ENCODE measurements around the gene DLG1. TPM values are rescaled to one million over a fixed set of nuclear protein-coding genes. Genes with fewer than 3 reads are reported as not detected.
A peak's percentile ranks its signal among the peaks of the same experiment; 100 is the strongest.

Gene DLG1
- total and polyA plus RNA-seq, 2 of the 4 experiments (the other 2 are of a cell fraction), result 21.2 to 57.7 TPM

GRCh38 chr3:197296545-197296944 lies 1.9 kb downstream of the DLG1 start:
- Histone ChIP-seq H3K9me1 (ENCODE audit: insufficient read depth, low read length) (no peaks in the 10 kb centered on the region), H2AFZ (replicated peaks; ENCODE audit: low read length, poor library complexity) (no peak overlapping the region), H3K23ac (ENCODE audit: low read depth, low read length) (peak overlapping the region; percentile 98; the same call in 1 of the 2 replicates), H3K9me3 (ENCODE audit: control insufficient read depth, insufficient read depth, low read length) (no peaks in the 10 kb centered on the region), H3K4me1 (ENCODE audit: control insufficient read depth, insufficient read depth, low read length) (peaks cover 7% of the 10 kb centered on the region), H3K4me3 (ENCODE audit: insufficient read depth, low read depth, low read length) (peak overlapping the region; percentile 98; the same call in 1 of the 2 replicates), H3K27ac (ENCODE audit: insufficient read depth, low read length) (no peak overlapping the region), H4K91ac (ENCODE audit: insufficient read depth, low read depth, low read length) (no peak overlapping the region), H2BK5ac (ENCODE audit: low read depth, low read length, poor library complexity, severe bottlenecking) (no peak overlapping the region), H3K9ac (ENCODE audit: low read depth, low read length) (peak overlapping the region; percentile 95), H3K4ac (ENCODE audit: low read depth, low read length) (no peak overlapping the region), H3K18ac (ENCODE audit: low read depth, low read length) (no peak overlapping the region), H3K27me3 (ENCODE audit: control insufficient read depth, insufficient read depth, low read length) (no peaks in the 10 kb centered on the region), H4K20me1 (ENCODE audit: insufficient read depth, low read length) (peaks cover 15% of the 10 kb centered on the region; the same call in 1 of the 2 replicates), H2AK5ac (ENCODE audit: low read depth, low read length) (no peak overlapping the region), H3K36me3 (ENCODE audit: control insufficient read depth, insufficient read depth, low read length) (peaks cover 5% of the 10 kb centered on the region), H2AK9ac (replicated peaks; ENCODE audit: low read depth, low read length, poor library complexity) (no peak overlapping the region), H2BK20ac (ENCODE audit: low read depth, low read length) (no peak overlapping the region), H3K79me1 (ENCODE audit: low read depth in 1 of 2, low read length in 2 of 2) (peaks cover 13 to 39% of the 10 kb centered on the region in 2 experiments), H2BK120ac (ENCODE audit: low read depth, low read length) (no peak overlapping the region), H4K5ac (ENCODE audit: low read depth, low read length) (no peak overlapping the region), H4K8ac (ENCODE audit: low read depth in 2 of 2, low read length in 2 of 2) (no peak overlapping the region), H2BK15ac (ENCODE audit: low read depth, low read length) (no peak overlapping the region), H3K56ac (ENCODE audit: extremely low read depth, insufficient read depth, low read length) (no peak overlapping the region), H3K14ac (replicated peaks; ENCODE audit: low read depth, low read length) (no peak overlapping the region), H3K4me2 (ENCODE audit: low read depth, low read length) (peak overlapping the region; percentile 74)
- TF ChIP-seq RAD21 (IDR thresholded peaks at IDR 0.05; ENCODE audit: low read length) (no peak), CTCF (conservative IDR thresholded peaks at IDR 0.05; ENCODE audit: low read depth, low read length) (no peak), USF2 (IDR thresholded peaks at IDR 0.05; ENCODE audit: low read depth, low read length) (no peak), NFE2L2 (IDR thresholded peaks at IDR 0.05; ENCODE audit: low read depth, low read length) (no peak), RCOR1 (IDR thresholded peaks at IDR 0.05; ENCODE audit: insufficient replicate concordance, low read length) (no peak), POLR2A (IDR thresholded peaks at IDR 0.05; ENCODE audit: low read depth, low read length) (no peak), FOS (IDR thresholded peaks at IDR 0.05; ENCODE audit: low read depth, low read length) (no peak), SMC3 (IDR thresholded peaks at IDR 0.05; ENCODE audit: low read depth, low read length) (no peak), CEBPB (IDR thresholded peaks at IDR 0.05; ENCODE audit: low read depth, low read length) (no peak), BHLHE40 (IDR thresholded peaks at IDR 0.05; ENCODE audit: low read depth, low read length) (no peak), RFX5 (IDR thresholded peaks at IDR 0.05; ENCODE audit: low read depth, low read length) (no peak), ELK1 (IDR thresholded peaks at IDR 0.05; ENCODE audit: borderline replicate concordance, low read depth, low read length) (no peak), CHD1 (IDR thresholded peaks at IDR 0.05; ENCODE audit: low read depth, low read length) (no peak), MAFK (IDR thresholded peaks at IDR 0.05; ENCODE audit: low read depth, low read length) (no peak), MXI1 (IDR thresholded peaks at IDR 0.05; ENCODE audit: borderline replicate concordance, low read depth, low read length) (no peak), MAZ (IDR thresholded peaks at IDR 0.05; ENCODE audit: borderline replicate concordance, low read depth, low read length) (no peak)
- no CpG with 5 or more reads among the region's 2 CpGs for WGBS, 2 experiments (ENCODE audit: extremely low coverage in 2 of 2, insufficient read length in 1 of 2)
- ChIA-PET POLR2A (ENCODE audit: unreplicated experiment) (no interaction called here), CTCF (no interaction called here)
- intact Hi-C loops (cut with micrococcal nuclease), result loop anchor here (5.0 kb wide), 1 partner anchor 171 kb away; no protein-coding TSS in a partner anchor
- BruUV-seq (replicated peaks), result no TSS peak
- ATAC-seq (ENCODE audit: low read depth) (no peak), DNase-seq (no peak)
- in situ Hi-C loops (cut with MboI; ENCODE audit: low sequenced_read_pairs), result loop anchor here (5.0 kb wide), 1 partner anchor 101 kb away; no protein-coding TSS in a partner anchor
- dilution Hi-C loops (cut with HindIII; ENCODE audit: low sequenced_read_pairs, unreplicated experiment), result no loop called here

Measured in IMR-90 (cell line).